ENCODE data around the gene SAA1. TPM values are rescaled to one million over a fixed set of nuclear protein-coding genes. Genes with fewer than 3 reads are reported as not detected.

Gene SAA1
- total and polyA plus RNA-seq, 5 donors from 2014 or later, result not detected

DNA sequence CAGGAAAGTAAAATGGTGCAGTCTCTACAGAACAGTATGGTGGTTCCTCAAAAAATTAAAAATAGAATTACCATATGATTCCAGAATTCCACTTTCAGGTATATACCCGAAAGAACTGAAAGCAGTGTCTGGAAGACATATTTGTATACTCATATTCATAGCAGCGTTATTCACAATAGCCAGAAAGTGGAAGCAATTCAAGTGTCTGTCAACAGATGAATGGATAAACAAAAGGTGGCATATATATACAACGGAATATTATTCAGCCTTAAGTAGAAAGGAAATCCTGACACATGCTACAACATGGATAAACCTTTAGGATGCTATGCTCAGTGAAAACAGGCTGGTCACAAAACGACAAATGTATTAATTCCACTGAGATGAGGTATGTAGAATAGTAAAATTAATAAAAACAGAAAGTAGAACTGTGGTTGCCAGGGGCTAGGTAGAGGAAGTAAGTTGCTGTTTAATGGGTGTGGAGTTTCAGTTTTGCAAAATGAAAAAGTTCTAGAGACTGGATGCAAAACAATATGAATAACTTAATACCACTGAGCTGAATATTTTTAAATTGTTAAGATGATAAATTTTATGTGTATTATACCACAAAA, 14.5 kb downstream of the SAA1 start:
- Mint-ChIP-seq H3K4me1 (peaks cover 9 to 29% (median 21%) of the 10 kb centered on the region in 4 donors), H3K27me3 (no peaks in the 10 kb centered on the region), H3K36me3 (peaks cover 52% of the 10 kb centered on the region), H3K27ac (peak overlapping the region; percentile 57 to 83 (median 76)), H3K4me3 (peak overlapping the region; percentile 65 to 90 (median 74)), H3K9me3 (no peaks in the 10 kb centered on the region)
- peak; percentile 65 to 75 for ATAC-seq (ENCODE audit: low read depth in 2 of 2)
- no peaks in the 10 kb centered on the region for H3K9me3 ChIP-seq (ENCODE audit: control insufficient read depth in 2 of 2, low read length in 2 of 2)
- peaks cover 11% of the 10 kb centered on the region for H3K4me1 ChIP-seq (ENCODE audit: control insufficient read depth, insufficient read depth, low read length, poor library complexity, severe bottlenecking)
- H3K4me3 ChIP-seq (ENCODE audit: low read depth, low read length), result peak overlapping the region; percentile 73
- H3K36me3 ChIP-seq (ENCODE audit: control insufficient read depth, insufficient read depth, low read length), result peaks cover 14% of the 10 kb centered on the region
- no peaks in the 10 kb centered on the region for H3K27me3 ChIP-seq (ENCODE audit: control insufficient read depth, insufficient read depth, low read length)
- peak in 2 of 3 donors; percentile 29 to 76 for DNase-seq
- H3K27ac ChIP-seq (ENCODE audit: insufficient read depth, low read length, poor library complexity, severe bottlenecking), result peak overlapping the region; percentile 69

DNA sequence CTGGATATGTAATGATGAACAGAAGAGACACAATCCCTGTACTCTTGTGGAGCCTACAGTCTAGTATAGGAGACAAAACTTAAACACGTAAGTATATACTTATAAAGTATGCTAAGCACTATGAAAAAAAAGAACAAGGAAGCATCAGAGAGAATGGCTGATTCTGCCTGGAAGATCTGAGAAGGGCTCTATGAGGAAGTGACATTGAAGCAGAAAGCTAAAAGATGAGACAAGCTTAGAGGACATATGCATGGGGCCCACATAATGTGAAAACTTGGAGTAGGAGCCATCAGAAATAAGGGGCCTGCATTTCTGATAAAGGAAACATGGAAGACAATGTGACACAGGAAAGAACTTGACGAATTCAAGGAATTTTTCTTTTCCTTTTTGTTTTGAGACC, 16.6 kb downstream of the SAA1 start:
- Mint-ChIP-seq H3K27me3 (no peaks in the 10 kb centered on the region), H3K4me3 (no peak overlapping the region), H3K4me1 (peaks cover 9 to 25% (median 20%) of the 10 kb centered on the region in 4 donors), H3K27ac (peak overlapping the region in 2 of 3 donors; percentile 29 to 76), H3K9me3 (no peaks in the 10 kb centered on the region), H3K36me3 (peaks cover 57% of the 10 kb centered on the region)
- H3K27ac ChIP-seq (ENCODE audit: insufficient read depth, low read length, poor library complexity, severe bottlenecking), result no peak overlapping the region
- ATAC-seq (ENCODE audit: low read depth in 2 of 2) (no peak), DNase-seq (no peak)
- no peak overlapping the region for H3K4me3 ChIP-seq (ENCODE audit: low read depth, low read length)
- peaks cover 11% of the 10 kb centered on the region for H3K4me1 ChIP-seq (ENCODE audit: control insufficient read depth, insufficient read depth, low read length, poor library complexity, severe bottlenecking)
- H3K9me3 ChIP-seq (ENCODE audit: control insufficient read depth in 2 of 2, low read length in 2 of 2), result no peaks in the 10 kb centered on the region
- no peaks in the 10 kb centered on the region for H3K27me3 ChIP-seq (ENCODE audit: control insufficient read depth, insufficient read depth, low read length)
- peaks cover 32% of the 10 kb centered on the region for H3K36me3 ChIP-seq (ENCODE audit: control insufficient read depth, insufficient read depth, low read length)

DNA sequence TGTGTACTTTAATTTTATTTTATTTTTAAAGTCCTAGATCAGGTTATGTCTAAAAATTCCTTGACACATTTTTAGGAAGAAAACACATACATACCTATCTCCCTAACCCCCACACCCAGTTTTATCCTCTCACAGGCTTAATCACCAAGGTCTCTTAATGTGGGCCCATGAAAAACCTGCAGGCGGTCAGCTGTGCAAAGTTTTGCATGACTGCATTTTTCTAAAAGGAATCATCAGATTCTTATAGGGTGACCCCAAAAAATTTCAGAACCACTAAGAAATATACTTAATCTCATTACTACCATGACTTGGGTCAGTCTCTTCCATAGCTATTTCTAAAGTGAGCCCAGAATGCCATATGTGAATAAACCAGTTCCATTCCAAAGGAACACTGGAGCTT, 19.8 kb downstream of the SAA1 start:
- H3K36me3 ChIP-seq (ENCODE audit: control insufficient read depth, insufficient read depth, low read length), result peaks cover 57% of the 10 kb centered on the region
- no peaks in the 10 kb centered on the region for H3K9me3 ChIP-seq (ENCODE audit: control insufficient read depth in 2 of 2, low read length in 2 of 2)
- Mint-ChIP-seq H3K9me3 (no peaks in the 10 kb centered on the region), H3K4me3 (no peak overlapping the region), H3K27ac (no peak overlapping the region), H3K27me3 (no peaks in the 10 kb centered on the region), H3K36me3 (peaks cover 56% of the 10 kb centered on the region), H3K4me1 (peaks cover 0 to 10% (median 6%) of the 10 kb centered on the region in 4 donors)
- peaks cover 2% of the 10 kb centered on the region for H3K4me1 ChIP-seq (ENCODE audit: control insufficient read depth, insufficient read depth, low read length, poor library complexity, severe bottlenecking)
- no peak for ATAC-seq (ENCODE audit: low read depth in 2 of 2)
- no peaks in the 10 kb centered on the region for H3K27me3 ChIP-seq (ENCODE audit: control insufficient read depth, insufficient read depth, low read length)
- DNase-seq, result no peak
- H3K27ac ChIP-seq (ENCODE audit: insufficient read depth, low read length, poor library complexity, severe bottlenecking), result no peak overlapping the region
- H3K4me3 ChIP-seq (ENCODE audit: low read depth, low read length), result no peak overlapping the region

DNA sequence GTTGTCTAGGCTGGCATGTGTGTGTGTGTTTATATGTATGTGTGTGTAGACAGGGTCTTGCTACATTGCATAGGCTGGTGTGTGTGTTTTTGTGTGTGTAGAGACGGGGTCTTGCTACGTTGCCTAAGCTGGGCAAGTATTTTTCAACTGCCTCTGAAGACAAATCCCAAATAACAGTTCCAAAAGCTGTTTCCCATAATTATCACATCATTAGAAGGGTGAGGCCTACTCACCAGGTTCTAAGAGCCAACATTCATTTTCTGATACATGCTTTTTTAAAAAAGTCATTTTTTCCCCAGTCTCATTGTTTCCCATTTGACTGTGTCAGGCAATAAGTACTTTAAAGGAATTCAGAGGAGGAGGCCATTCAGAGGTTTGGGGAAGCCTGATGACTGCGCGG, 22.8 kb downstream of the SAA1 start:
- Mint-ChIP-seq H3K27me3 (no peaks in the 10 kb centered on the region), H3K4me3 (no peak overlapping the region), H3K27ac (peak overlapping the region in 1 of 3 donors; percentile 10), H3K4me1 (peaks cover 0 to 4% (median 0%) of the 10 kb centered on the region in 4 donors), H3K36me3 (peaks cover 59% of the 10 kb centered on the region), H3K9me3 (no peaks in the 10 kb centered on the region)
- DNase-seq (no peak), ATAC-seq (ENCODE audit: low read depth in 2 of 2) (no peak)
- no peaks in the 10 kb centered on the region for H3K9me3 ChIP-seq (ENCODE audit: control insufficient read depth in 2 of 2, low read length in 2 of 2)
- H3K4me3 ChIP-seq (ENCODE audit: low read depth, low read length), result no peak overlapping the region
- H3K27ac ChIP-seq (ENCODE audit: insufficient read depth, low read length, poor library complexity, severe bottlenecking), result no peak overlapping the region
- H3K27me3 ChIP-seq (ENCODE audit: control insufficient read depth, insufficient read depth, low read length), result no peaks in the 10 kb centered on the region
- no peaks in the 10 kb centered on the region for H3K4me1 ChIP-seq (ENCODE audit: control insufficient read depth, insufficient read depth, low read length, poor library complexity, severe bottlenecking)
- peaks cover 78% of the 10 kb centered on the region for H3K36me3 ChIP-seq (ENCODE audit: control insufficient read depth, insufficient read depth, low read length)

DNA sequence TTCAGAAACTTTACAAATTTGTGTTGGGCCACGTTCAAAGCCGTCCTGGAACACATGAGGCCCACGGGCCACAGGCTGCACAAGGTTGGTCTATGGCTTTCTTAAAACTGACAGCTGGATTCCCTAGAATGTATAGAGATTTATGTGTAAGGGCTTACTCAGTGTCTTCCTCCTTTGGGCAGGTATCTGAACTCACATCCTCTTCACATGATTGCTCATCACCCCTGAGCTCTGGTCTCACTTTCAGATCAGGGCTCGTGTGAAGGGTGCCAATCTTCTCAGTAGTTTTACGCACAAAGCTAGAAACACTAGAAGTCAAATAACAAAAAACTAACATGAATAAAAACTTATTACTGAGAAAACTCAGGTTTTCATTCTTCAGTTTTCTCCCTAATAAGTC, 28.8 kb downstream of the SAA1 start:
- Histone ChIP-seq H3K27me3 (ENCODE audit: control insufficient read depth, insufficient read depth, low read length) (no peaks in the 10 kb centered on the region), H3K4me3 (ENCODE audit: low read depth, low read length) (no peak overlapping the region), H3K36me3 (ENCODE audit: control insufficient read depth, insufficient read depth, low read length) (peaks cover 82% of the 10 kb centered on the region), H3K9me3 (ENCODE audit: control insufficient read depth in 2 of 2, low read length in 2 of 2) (no peaks in the 10 kb centered on the region), H3K4me1 (ENCODE audit: control insufficient read depth, insufficient read depth, low read length, poor library complexity, severe bottlenecking) (no peaks in the 10 kb centered on the region), H3K27ac (ENCODE audit: insufficient read depth, low read length, poor library complexity, severe bottlenecking) (no peak overlapping the region)
- no peak for ATAC-seq (ENCODE audit: low read depth in 2 of 2)
- DNase-seq, result peak in 1 of 3 donors; percentile 59
- Mint-ChIP-seq H3K27ac (no peak overlapping the region), H3K9me3 (no peaks in the 10 kb centered on the region), H3K4me1 (peaks cover 0 to 4% (median 2%) of the 10 kb centered on the region in 4 donors), H3K36me3 (peaks cover 72% of the 10 kb centered on the region), H3K4me3 (no peak overlapping the region), H3K27me3 (no peaks in the 10 kb centered on the region)

DNA sequence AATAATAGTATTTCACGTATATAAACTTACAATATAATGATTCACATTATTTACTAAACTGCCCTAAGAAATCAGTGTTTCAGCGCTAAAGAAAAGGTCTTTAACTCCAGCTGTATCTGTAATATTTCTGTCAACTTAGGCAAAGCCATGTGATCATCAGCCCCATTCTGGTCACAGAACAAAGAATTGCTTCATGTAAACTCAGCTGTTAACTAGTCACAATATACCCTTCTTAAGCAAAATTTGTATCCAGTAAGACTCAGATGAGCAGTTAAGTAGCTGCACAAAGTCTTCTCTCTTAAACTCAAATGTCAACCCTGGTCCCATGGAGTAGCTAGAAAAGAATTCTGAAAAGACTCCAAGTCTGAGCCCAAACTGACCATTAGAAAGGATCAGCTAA, 29.3 kb downstream of the SAA1 start:
- Histone ChIP-seq H3K9me3 (ENCODE audit: control insufficient read depth in 2 of 2, low read length in 2 of 2) (no peaks in the 10 kb centered on the region), H3K27me3 (ENCODE audit: control insufficient read depth, insufficient read depth, low read length) (no peaks in the 10 kb centered on the region), H3K27ac (ENCODE audit: insufficient read depth, low read length, poor library complexity, severe bottlenecking) (no peak overlapping the region), H3K36me3 (ENCODE audit: control insufficient read depth, insufficient read depth, low read length) (peaks cover 81% of the 10 kb centered on the region), H3K4me1 (ENCODE audit: control insufficient read depth, insufficient read depth, low read length, poor library complexity, severe bottlenecking) (no peaks in the 10 kb centered on the region), H3K4me3 (ENCODE audit: low read depth, low read length) (no peak overlapping the region)
- Mint-ChIP-seq H3K27me3 (no peaks in the 10 kb centered on the region), H3K27ac (no peak overlapping the region), H3K9me3 (no peaks in the 10 kb centered on the region), H3K36me3 (peaks cover 68% of the 10 kb centered on the region), H3K4me1 (peaks cover 0 to 4% (median 2%) of the 10 kb centered on the region in 4 donors), H3K4me3 (no peak overlapping the region)
- ATAC-seq (ENCODE audit: low read depth in 2 of 2), result no peak
- DNase-seq, result no peak

DNA sequence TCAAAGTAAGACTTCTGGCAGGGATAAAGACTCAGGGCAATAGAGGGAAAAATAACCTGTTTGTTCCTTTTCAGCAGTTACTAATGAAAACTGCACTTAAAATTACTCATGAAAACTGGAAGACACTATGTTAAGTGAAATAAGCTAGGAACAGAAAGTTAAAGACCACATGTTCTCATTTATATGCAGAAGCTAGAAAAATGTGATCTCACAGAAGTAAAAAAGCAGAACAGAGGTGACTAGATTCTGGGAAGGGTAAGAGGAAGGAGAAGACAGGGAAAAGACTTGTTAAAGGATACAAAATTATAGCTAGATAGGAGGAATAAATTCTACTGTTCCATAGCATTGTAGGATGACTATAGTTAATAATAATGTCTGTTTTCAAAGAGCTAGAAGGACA, 33.7 kb downstream of the SAA1 start:
- no peaks in the 10 kb centered on the region for H3K9me3 Mint-ChIP-seq
- H3K27ac ChIP-seq (ENCODE audit: insufficient read depth, low read length, poor library complexity, severe bottlenecking), result no peak overlapping the region
- no peak for ATAC-seq (ENCODE audit: low read depth in 2 of 2)

DNA sequence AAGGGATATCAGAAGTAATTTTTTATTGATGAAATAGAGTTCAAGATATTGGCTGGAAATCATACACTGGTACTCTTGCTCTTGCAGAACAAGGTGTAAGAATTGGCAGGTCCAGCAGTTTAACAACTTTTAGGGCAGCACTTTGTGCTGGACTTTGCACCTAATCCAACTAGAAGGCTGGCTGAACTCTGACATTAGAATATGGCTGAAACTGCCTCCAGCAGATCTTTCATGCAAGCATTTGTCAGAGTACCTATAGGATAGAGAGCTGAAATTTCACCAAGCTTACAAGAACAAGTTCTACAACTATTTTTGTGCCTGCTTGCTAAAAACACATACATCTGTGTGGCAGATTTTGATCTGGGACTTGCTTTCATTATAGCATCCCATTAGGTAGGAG, 38.7 kb downstream of the SAA1 start:
- Mint-ChIP-seq H3K9me3 (no peaks in the 10 kb centered on the region), H3K27ac (no peak overlapping the region), H3K36me3 (peaks cover 61% of the 10 kb centered on the region), H3K4me1 (peaks cover 0 to 7% (median 2%) of the 10 kb centered on the region in 4 donors), H3K27me3 (no peaks in the 10 kb centered on the region), H3K4me3 (no peak overlapping the region)
- DNase-seq (no peak), ATAC-seq (ENCODE audit: low read depth in 2 of 2) (no peak)
- Histone ChIP-seq H3K4me3 (ENCODE audit: low read depth, low read length) (no peak overlapping the region), H3K27me3 (ENCODE audit: control insufficient read depth, insufficient read depth, low read length) (no peaks in the 10 kb centered on the region), H3K27ac (ENCODE audit: insufficient read depth, low read length, poor library complexity, severe bottlenecking) (no peak overlapping the region), H3K36me3 (ENCODE audit: control insufficient read depth, insufficient read depth, low read length) (peaks cover 69% of the 10 kb centered on the region), H3K4me1 (ENCODE audit: control insufficient read depth, insufficient read depth, low read length, poor library complexity, severe bottlenecking) (no peaks in the 10 kb centered on the region), H3K9me3 (ENCODE audit: control insufficient read depth in 2 of 2, low read length in 2 of 2) (no peaks in the 10 kb centered on the region)

More for the DNA sequence above, 33.7 kb downstream of the SAA1 start:
- Mint-ChIP-seq H3K27me3 (no peaks in the 10 kb centered on the region), H3K4me3 (no peak overlapping the region), H3K27ac (peak overlapping the region in 1 of 3 donors; percentile 33), H3K4me1 (peaks cover 0 to 7% (median 2%) of the 10 kb centered on the region in 4 donors), H3K36me3 (peaks cover 68% of the 10 kb centered on the region)
- no peaks in the 10 kb centered on the region for H3K4me1 ChIP-seq (ENCODE audit: control insufficient read depth, insufficient read depth, low read length, poor library complexity, severe bottlenecking)
- H3K9me3 ChIP-seq (ENCODE audit: control insufficient read depth in 2 of 2, low read length in 2 of 2), result no peaks in the 10 kb centered on the region
- peaks cover 73% of the 10 kb centered on the region for H3K36me3 ChIP-seq (ENCODE audit: control insufficient read depth, insufficient read depth, low read length)
- H3K27me3 ChIP-seq (ENCODE audit: control insufficient read depth, insufficient read depth, low read length), result no peaks in the 10 kb centered on the region
- DNase-seq, result no peak
- H3K4me3 ChIP-seq (ENCODE audit: low read depth, low read length), result no peak overlapping the region
